ENCODE results near the gene ST3GAL4. TPM values are rescaled to one million over a fixed set of nuclear protein-coding genes. Genes with fewer than 3 reads are reported as not detected.

ST3GAL4 gene
- total RNA-seq, 1 donor from 2014 or later, result 61.7 TPM

DNA sequence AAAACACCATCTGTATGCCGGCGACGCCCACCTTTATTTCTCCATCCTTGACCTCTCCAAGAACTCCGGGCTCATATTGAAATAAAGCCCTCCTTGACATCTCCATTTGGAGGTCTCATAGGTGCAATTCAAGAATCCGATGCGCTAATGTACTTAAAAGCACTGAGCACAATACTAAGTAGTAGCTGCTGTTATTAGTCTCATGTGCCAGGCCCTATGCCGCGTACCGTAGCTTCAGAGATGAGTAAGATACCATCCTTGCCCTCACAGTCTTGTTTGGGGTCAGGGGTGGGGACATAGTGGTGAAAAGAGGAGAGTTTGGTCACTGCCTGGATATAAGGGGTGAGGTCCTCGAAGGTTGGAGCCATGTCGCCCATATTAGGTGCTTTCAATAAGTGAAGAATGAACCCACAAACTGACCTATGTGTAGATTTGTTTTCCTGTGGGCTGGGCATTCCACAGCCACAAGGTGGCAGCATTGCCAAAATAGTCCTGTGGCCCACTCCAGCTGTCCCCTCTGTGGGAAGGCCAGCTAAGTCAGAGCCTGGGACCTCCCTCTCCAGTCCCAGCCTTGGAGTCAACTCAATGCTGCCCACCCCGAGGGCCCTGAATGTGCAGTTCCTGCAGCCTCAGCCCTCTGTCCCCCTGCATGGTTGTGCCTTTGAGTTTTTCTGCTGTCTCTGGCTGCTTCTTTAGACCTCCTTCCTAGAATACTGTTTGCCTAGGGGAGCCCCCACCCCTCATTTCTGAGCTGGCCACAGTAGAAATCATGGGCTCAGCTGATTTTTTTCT, 45.1 kb upstream of the ST3GAL4 start:
- no peak overlapping the region for H3K4me3 ChIP-seq
- intact Hi-C loops (cut with micrococcal nuclease), result loop anchor here (2.0 kb wide), 1 partner anchor 170 kb away; no protein-coding TSS in a partner anchor
- TF ChIP-seq, protein P1, sequence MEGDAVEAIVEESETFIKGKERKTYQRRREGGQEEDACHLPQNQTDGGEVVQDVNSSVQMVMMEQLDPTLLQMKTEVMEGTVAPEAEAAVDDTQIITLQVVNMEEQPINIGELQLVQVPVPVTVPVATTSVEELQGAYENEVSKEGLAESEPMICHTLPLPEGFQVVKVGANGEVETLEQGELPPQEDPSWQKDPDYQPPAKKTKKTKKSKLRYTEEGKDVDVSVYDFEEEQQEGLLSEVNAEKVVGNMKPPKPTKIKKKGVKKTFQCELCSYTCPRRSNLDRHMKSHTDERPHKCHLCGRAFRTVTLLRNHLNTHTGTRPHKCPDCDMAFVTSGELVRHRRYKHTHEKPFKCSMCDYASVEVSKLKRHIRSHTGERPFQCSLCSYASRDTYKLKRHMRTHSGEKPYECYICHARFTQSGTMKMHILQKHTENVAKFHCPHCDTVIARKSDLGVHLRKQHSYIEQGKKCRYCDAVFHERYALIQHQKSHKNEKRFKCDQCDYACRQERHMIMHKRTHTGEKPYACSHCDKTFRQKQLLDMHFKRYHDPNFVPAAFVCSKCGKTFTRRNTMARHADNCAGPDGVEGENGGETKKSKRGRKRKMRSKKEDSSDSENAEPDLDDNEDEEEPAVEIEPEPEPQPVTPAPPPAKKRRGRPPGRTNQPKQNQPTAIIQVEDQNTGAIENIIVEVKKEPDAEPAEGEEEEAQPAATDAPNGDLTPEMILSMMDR (IDR thresholded peaks at IDR 0.05; ENCODE audit: borderline replicate concordance), result peak; percentile 92
- peaks cover 8% of the 10 kb centered on the region for H3K4me1 ChIP-seq
- no peak overlapping the region for H3K27ac ChIP-seq (replicated peaks)
- H3K27me3 ChIP-seq (ENCODE audit: low read depth), result no peaks in the 10 kb centered on the region
- no peaks in the 10 kb centered on the region for H3K9me3 ChIP-seq (replicated peaks)
- peaks cover 24% of the 10 kb centered on the region for H3K36me3 ChIP-seq
- peak; percentile 80 for DNase-seq

DNA sequence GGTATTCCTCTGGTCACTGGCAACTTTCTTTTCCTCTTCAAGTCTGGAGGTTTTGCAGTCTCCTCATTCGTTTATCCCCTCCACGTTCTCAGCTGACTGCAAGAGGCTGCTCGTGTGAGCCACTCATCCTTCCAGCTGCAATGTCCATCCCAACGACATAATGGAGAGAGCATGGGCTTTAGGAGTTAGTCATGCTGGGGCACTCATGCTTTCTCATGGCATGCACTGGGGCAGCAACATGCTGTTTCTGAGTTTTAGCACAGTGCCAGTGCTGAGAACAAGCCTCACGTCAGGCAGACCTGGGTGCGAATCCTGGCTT, 44.5 kb upstream of the ST3GAL4 start:
- no peaks in the 10 kb centered on the region for H3K27me3 ChIP-seq (ENCODE audit: low read depth)
- H3K36me3 ChIP-seq, result peaks cover 24% of the 10 kb centered on the region
- no peaks in the 10 kb centered on the region for H3K9me3 ChIP-seq (replicated peaks)
- H3K4me1 ChIP-seq, result peaks cover 8% of the 10 kb centered on the region
- TF ChIP-seq, protein P1 (IDR thresholded peaks at IDR 0.05; ENCODE audit: borderline replicate concordance), result no peak
- no peak overlapping the region for H3K27ac ChIP-seq (replicated peaks)
- DNase-seq, result no peak
- no peak overlapping the region for H3K4me3 ChIP-seq
- intact Hi-C loops (cut with micrococcal nuclease), result loop anchor here (2.0 kb wide), 1 partner anchor 170 kb away; no protein-coding TSS in a partner anchor

DNA sequence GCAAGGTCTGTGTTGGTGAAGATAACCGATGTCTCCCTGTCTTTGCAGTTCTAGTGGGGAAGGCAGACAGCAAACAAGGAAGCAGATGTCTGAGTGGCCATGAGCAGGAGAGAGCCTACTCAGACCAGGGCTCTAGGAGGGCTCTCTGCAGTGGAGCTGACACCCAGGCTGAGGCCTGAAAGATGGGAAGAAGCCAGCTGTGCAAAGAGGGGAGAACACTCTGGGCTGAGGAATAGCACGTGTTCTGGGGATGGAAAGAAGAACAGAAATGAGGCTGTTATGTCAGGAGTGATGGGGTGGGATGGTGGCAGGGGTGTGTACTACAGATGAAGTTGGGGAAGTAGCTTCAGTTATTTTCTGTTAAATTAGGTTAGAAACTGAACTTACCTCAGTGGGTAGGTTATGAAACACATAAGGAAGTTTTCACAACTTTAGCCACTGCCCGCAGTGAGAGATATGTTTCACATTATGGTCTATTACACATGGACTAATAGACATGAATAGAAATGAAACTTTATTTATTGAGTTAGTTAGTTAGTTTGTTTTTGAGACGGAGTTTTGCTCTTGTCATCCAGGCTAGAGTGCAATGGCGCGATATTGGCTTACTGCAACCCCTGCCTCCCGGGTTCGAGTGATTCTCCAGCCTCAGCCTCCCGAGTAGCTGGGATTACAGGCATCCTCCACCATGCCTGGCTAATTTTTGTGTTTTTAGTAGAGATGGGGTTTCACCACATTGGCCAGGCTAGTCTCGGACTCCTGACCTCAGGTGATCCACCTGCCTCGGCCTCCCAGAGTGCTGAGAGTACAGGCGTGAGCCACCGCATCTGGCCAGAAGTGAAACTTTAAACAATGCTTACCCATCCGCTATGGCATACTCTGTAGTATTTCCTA, 43.8 kb upstream of the ST3GAL4 start:
- no peak for DNase-seq
- intact Hi-C loops (cut with micrococcal nuclease), result loop anchor here (2.0 kb wide), 1 partner anchor 169 kb away; no protein-coding TSS in a partner anchor
- Histone ChIP-seq H3K27me3 (ENCODE audit: low read depth) (no peaks in the 10 kb centered on the region), H3K4me3 (no peak overlapping the region), H3K9me3 (replicated peaks) (no peaks in the 10 kb centered on the region), H3K4me1 (peaks cover 8% of the 10 kb centered on the region), H3K27ac (replicated peaks) (no peak overlapping the region), H3K36me3 (peaks cover 24% of the 10 kb centered on the region)
- TF ChIP-seq, protein P1 (IDR thresholded peaks at IDR 0.05; ENCODE audit: borderline replicate concordance), result no peak

DNA sequence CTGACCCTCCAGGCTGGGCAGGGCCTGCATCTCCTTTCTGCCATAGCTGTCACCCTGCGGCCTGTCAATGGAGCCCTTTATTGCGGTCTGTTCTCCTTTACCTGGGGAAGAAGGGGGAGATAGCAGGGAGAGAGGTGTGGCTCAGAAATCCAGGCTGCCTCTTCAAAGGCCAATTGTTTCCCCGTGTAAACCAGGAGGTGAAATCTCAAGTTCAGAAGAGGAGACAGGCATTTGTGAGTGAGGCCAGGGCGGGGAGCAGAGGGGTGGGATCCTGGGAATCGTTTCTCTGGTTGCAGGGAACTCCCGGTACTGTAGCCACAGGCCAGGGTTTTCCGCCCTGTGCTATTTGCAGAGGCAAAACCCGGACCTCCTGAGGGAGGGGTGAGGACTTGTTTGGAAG, 42.5 kb upstream of the ST3GAL4 start:
- Histone ChIP-seq H3K27ac (replicated peaks) (no peak overlapping the region), H3K9me3 (replicated peaks) (no peaks in the 10 kb centered on the region), H3K4me3 (no peak overlapping the region), H3K4me1 (peaks cover 19% of the 10 kb centered on the region), H3K36me3 (peaks cover 24% of the 10 kb centered on the region), H3K27me3 (ENCODE audit: low read depth) (no peaks in the 10 kb centered on the region)
- TF ChIP-seq, protein P1 (IDR thresholded peaks at IDR 0.05; ENCODE audit: borderline replicate concordance), result no peak
- intact Hi-C loops (cut with micrococcal nuclease), result no loop called here
- no peak for DNase-seq

DNA sequence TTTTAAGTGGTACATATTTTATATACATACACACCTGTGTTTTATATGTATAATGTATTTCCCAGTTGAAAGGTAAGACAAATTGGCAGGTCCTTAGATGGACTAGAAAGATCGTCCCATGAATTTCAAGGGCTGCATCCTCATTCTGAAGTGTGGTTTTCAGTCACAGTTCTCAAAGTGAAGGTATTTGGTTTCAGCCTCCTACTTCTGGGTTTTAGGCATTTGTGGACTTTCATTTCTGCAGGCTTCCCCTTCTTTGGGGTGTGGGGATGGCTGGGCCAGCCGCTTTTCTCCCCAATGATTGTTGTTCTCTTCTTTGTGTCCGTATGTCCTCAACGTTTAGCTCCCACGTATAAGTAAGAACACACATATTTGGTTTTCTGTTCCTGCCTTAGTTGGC, 41.7 kb upstream of the ST3GAL4 start:
- no peak for DNase-seq
- H3K27ac ChIP-seq (replicated peaks), result no peak overlapping the region
- H3K4me3 ChIP-seq, result no peak overlapping the region
- H3K4me1 ChIP-seq, result peaks cover 28% of the 10 kb centered on the region
- intact Hi-C loops (cut with micrococcal nuclease), result no loop called here
- H3K36me3 ChIP-seq, result peaks cover 18% of the 10 kb centered on the region
- no peaks in the 10 kb centered on the region for H3K27me3 ChIP-seq (ENCODE audit: low read depth)
- TF ChIP-seq, protein P1 (IDR thresholded peaks at IDR 0.05; ENCODE audit: borderline replicate concordance), result no peak
- H3K9me3 ChIP-seq (replicated peaks), result no peaks in the 10 kb centered on the region

Measured in left ventricle myocardium inferior (tissue), 1 donor.